HG03280 (cell line): ENCODE measurements around the gene TLCD5.

Experiments used
- ATAC-seq: cut with Tn5 transposase; IDR thresholded peaks from one replicate; pipeline ENCODE4 v1.9.1; 2021; ENCODE audit warnings: mild to moderate bottlenecking, moderate library complexity; ENCODE audit not compliant: unreplicated experiment

TLCD5 gene

DNA sequence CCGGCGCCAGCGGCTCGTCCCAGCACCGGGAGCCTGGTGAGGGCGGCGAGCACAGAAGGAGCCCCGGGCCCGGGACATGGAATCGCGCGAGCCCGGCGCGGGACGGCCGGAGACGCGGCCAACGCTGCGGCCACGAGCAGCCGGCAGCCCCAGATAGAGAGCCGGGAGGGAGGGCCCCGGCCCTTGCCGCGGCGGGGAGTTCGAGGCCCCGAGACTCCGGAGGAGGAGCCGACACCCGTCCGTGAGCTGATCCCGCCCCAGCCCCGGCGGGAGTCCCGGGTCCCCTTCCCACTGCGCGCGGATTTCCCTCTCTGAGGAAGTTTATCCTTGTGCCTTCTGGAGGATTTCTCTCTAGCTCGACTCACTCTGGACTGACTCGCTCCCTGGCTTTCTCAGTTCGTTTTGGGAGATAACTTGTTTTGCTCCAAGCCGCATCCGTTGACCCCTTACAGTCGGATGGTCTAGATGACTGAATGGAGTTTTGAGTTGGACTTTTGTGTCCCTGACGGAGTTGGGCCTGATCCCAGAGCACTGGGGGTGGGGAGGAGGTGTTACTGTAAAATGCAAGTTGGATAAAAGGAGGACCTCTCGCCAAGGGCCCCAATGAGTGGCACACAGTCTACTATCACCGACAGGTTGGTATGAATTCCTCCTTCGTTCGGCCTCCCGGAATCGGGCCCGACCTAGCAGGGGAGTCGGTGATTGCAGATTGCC, 11.7 kb downstream of the TLCD5 start:
- peak; percentile 47 for ATAC-seq

DNA sequence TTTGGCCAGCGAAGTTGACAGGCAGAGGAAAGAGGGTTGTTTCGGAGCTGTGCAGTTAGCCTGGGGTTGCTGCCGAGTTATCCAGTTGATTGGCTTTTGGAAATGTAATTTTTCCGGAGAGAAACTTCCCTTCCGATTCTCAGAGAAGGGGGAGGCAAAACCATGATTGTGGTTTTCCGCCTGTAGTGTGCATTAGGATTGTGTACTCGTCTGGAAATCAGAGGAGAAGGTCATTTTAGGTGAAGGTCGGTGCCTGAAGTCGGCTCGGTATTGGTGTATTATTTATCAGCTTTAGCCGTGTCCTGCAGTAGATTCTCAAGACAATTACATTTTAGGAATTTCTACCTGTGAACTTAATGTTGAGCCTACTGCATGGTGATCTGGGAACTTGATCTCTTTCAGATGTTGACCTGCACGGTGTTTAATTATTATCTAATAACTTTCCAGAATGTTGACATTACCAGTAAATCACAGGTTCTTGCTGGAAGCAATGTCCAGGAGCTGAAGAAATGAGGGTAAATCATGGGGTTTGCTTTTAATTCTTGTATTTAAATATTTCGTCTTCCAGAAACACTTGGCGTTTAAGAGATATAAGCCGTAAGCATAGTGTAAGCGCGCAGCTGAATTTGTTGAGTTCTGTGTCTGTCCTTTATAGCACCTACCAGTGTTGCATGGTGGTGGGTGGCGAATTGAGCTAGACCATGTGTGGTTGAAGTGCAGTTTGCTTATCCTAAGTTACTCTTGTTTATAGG, 12.4 kb downstream of the TLCD5 start:
- no peak for ATAC-seq

DNA sequence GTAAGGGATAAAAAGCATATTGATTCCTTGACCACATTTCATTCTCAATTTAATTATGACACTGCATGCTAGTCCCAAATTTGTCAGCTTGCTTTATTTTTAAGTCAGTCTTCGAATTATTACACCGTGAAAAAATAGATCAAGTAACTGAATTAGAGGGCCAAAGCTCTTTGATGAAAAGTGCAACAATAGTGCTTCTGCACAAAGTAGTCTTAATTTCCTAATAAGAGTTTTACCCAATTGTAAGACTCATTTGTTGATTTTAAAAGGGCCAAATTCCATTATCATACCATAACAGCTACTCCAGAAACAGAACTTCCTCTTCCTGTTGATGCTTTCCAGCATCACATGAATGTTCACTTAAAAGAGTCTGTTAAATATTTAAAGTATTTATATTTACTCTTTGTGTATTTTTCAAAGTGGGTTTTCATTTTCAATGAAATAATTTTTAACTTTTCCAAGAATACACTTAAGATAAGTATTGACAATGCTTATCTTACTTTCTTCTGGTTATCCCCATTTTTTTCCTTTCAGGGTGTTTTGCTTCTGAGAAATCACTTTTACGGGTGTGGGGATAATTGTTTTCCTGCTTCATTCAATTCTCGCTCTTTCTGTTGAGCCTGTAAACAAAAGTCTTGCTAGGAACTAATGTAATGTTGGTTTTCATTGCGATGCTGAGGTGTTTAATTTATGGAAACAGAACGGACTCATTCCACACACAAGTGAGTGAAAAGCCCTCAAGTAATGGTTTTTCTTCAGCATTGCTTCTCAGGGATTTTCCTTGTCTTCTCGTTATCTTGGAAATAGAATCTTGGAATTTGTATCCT, 13.2 kb downstream of the TLCD5 start:
- ATAC-seq: no peak

DNA sequence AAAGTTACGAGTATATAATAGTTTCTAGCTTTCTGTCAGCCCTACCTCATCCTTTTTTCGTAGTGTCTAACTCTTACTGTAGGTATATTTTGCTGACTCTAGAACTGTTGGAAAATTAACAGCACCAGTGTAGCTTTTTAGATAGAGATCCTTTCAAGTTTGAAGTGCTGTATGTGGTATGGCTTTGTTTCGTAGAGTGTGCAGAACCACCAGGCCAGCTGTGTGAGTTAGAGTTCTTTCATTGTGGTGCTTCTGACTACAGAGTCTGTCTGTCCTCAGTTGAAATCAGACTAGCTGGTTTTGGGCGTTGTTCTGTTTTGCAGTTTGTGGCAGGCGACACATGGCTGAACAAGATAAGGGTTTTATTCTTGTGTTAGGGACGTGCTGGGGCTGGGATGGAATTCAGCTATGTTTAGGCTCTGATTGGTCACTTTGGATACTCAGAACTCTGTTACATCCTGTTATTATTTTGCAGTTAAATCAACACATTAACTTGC, 14.3 kb downstream of the TLCD5 start:
- ATAC-seq: no peak

DNA sequence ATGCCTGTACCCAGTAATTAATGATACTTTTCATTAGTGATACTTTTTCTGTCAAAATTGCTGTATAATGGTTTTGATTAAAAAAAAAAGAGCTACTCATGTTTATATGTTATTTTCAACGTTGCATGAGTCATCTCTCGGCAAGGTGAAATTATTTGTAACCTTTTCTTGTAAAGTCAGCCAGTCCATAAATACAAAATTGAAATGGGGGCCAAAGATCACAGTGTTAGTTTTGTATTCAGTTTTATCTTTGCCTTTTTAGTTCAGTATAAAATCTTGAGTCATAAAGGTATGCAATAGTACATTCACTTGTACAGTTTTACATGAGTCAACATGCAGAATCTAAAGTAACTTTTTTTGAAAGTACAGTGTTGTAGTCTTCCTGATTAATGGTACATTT, 15.4 kb downstream of the TLCD5 start:
- no peak for ATAC-seq

DNA sequence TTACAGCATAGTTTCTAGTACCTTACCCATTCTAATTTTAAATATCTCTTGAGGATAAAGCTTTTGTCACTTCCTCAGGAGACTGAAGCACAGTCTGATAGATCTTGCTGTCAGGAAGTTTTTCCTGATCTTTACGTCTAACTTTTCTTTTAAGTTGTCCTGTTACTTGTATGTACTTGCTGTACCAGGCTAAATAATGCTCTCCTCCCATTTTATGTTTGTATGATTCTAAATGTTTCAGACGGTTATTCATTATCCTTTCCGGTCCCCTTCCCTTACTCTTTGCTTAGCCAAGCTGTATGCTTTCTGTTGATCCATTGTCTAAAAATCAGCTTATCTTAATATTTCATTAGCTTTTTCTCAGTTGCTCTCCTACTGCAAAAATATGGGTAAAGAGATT, 17.1 kb downstream of the TLCD5 start:
- ATAC-seq: no peak

GRCh38 chr11:120342678-120343077, 17.6 kb downstream of the TLCD5 start:
- no peak for ATAC-seq

- no peak for ATAC-seq
Measured at GRCh38 chr11:120343429-120343828, 18.3 kb downstream of the TLCD5 start.

DNA sequence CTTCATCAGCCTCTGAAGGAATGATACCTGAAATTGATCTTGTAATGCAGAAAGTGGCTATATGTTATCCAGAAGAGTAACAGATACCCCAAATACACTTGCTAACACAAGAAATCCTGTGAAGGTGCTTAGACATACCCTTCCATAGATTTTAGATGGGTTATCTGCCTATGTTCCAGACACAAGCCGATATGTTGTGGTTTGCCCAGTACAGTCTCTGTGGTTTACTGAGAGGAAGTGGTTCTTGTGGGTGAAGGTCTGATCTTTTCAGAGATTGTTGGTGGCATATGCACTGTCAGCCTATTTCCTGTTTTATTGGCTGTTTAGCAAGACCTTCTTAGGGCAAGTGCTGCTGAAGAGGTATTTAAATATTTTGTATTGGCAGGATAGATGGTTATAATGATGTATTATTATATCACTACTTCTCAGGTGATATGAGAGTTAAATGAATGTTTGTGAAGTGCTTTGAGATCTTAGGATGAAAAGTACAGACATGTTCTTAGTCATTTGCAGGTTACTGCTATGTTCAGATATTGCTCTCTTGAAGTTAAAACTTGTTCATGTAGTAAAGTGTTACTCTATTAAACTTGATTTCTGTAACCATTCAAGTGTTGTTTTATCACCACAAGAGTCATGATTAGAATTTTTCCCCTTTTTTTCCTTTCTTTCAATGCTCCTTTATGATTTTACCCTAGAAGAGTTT, 19.4 kb downstream of the TLCD5 start:
- ATAC-seq: peak; percentile 89

GRCh38 chr11:120346233-120346632, 21.1 kb downstream of the TLCD5 start:
- no peak for ATAC-seq

GRCh38 chr11:120350637-120351036, 25.5 kb downstream of the TLCD5 start:
- no peak for ATAC-seq

- no peak for ATAC-seq
Measured at GRCh38 chr11:120352405-120352804, 27.3 kb downstream of the TLCD5 start.

GRCh38 chr11:120354068-120354467, 29.0 kb downstream of the TLCD5 start:
- no peak for ATAC-seq

GRCh38 chr11:120354779-120355178, 29.7 kb downstream of the TLCD5 start:
- no peak for ATAC-seq

- ATAC-seq: no peak
Measured at GRCh38 chr11:120357620-120358019, 32.5 kb downstream of the TLCD5 start.

DNA sequence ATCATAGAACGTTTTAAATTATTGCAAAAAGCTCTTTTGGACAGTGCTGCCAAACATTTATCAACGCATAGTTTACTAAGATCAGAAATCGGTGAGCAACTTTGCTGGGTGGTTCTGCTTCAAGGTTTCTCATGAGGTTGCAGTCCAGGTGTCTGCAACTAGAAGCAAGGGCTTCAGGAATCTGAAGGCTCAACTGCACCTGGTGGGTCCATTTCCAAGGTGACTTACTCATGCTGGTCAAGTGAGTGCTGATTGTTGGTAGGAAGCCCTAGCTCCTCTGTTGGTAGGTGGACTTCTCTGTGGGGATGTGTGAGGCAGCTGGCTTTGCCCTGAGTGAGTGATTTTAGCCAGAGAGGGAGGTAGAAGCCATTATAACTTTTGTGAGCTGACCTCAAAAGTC, 33.6 kb downstream of the TLCD5 start:
- no peak for ATAC-seq

DNA sequence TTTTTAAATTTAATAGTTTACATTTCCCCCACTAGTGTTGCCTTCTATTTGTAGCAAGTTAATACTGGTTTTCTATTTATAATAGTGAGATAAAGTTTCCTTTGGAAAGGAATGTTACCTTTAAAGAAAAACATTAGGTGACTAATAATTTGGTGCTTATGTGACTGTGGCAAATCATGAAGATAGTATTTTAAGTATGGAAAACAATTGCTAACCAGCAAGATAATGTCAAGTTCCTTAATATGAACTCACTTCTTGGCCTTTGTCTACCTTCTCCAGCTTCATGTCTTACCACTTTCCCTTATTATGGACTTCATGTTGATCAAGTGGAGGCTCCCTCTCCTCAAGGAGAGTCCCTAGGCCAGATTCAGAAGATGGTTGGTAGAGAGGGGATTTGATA, 38.3 kb downstream of the TLCD5 start:
- no peak for ATAC-seq

GRCh38 chr11:120365512-120365911, 40.4 kb downstream of the TLCD5 start:
- ATAC-seq: no peak

GRCh38 chr11:120372296-120372695, 47.2 kb downstream of the TLCD5 start:
- no peak for ATAC-seq

- no peak for ATAC-seq
Measured at GRCh38 chr11:120375076-120375475, 50.0 kb downstream of the TLCD5 start.
